ENCODE measurements around the gene PKP1. TPM values are rescaled to one million over a fixed set of nuclear protein-coding genes. Genes with fewer than 3 reads are reported as not detected.

Gene PKP1
- polyA plus RNA-seq, 3 donors, result not detected

GRCh38 chr1:201364808-201365105, 81.5 kb downstream of the PKP1 start:
- Histone ChIP-seq H3K36me3 (replicated peaks in 1 of 2; ENCODE audit: control insufficient read depth in 1 of 2, insufficient read depth in 2 of 2, low read length in 2 of 2) (no peaks in the 10 kb centered on the region), H3K9ac (ENCODE audit: insufficient read depth, low read length, poor library complexity, severe bottlenecking) (no peak overlapping the region), H3K79me2 (ENCODE audit: insufficient read depth, low read length) (no peaks in the 10 kb centered on the region), H3K4me3 (replicated peaks in 1 of 3; ENCODE audit: low read depth in 2 of 3, low read length in 3 of 3) (no peak overlapping the region), H4K20me1 (ENCODE audit: insufficient read depth, low read length) (no peaks in the 10 kb centered on the region), H3K4me2 (replicated peaks; ENCODE audit: extremely low read depth, low read length, poor library complexity, severe bottlenecking) (no peak overlapping the region), H3K27ac (ENCODE audit: low read depth in 1 of 2, low read length in 2 of 2) (no peak overlapping the region), H3K4me1 (ENCODE audit: control insufficient read depth in 1 of 2, insufficient read depth in 2 of 2, low read length in 2 of 2) (no peaks in the 10 kb centered on the region), H3K9me3 (replicated peaks in 1 of 2; ENCODE audit: control insufficient read depth in 1 of 2, insufficient read depth in 1 of 2, low read length in 2 of 2) (no peaks in the 10 kb centered on the region), H3K27me3 (ENCODE audit: control insufficient read depth in 2 of 2, insufficient read depth in 2 of 2, low read length in 2 of 2) (no peaks in the 10 kb centered on the region), H2AFZ (ENCODE audit: insufficient read depth, low read depth, low read length, poor library complexity, severe bottlenecking) (no peak overlapping the region)
- no peak for DNase-seq
- Mint-ChIP-seq H3K4me3 (no peak overlapping the region), H3K27me3 (ENCODE audit: low read depth in 3 of 3) (peaks cover 4 to 14% (median 6%) of the 10 kb centered on the region in 3 donors), H3K36me3 (no peaks in the 10 kb centered on the region), H3K4me1 (no peaks in the 10 kb centered on the region), H3K27ac (no peak overlapping the region), H3K9me3 (peaks cover 0 to 1% (median 0%) of the 10 kb centered on the region in 7 donors)
- 97% methylated on average over 6 of the region's 6 CpGs for WGBS (ENCODE audit: insufficient coverage)
- no peak for TF ChIP-seq CTCF (IDR thresholded peaks at IDR 0.05)
- intact Hi-C loops (cut with micrococcal nuclease), result no loop called here

GRCh38 chr1:201365251-201365650, 81.9 kb downstream of the PKP1 start:
- intact Hi-C loops (cut with micrococcal nuclease), result no loop called here
- Mint-ChIP-seq H3K4me1 (no peaks in the 10 kb centered on the region), H3K36me3 (no peaks in the 10 kb centered on the region), H3K27ac (no peak overlapping the region), H3K4me3 (no peak overlapping the region), H3K9me3 (peaks cover 0 to 1% (median 0%) of the 10 kb centered on the region in 7 donors), H3K27me3 (ENCODE audit: low read depth in 3 of 3) (peaks cover 4 to 14% (median 6%) of the 10 kb centered on the region in 3 donors)
- H3K4me3 ChIP-seq (replicated peaks in 1 of 3; ENCODE audit: low read depth in 2 of 3, low read length in 3 of 3), result no peak overlapping the region
- no peaks in the 10 kb centered on the region for H3K36me3 ChIP-seq (replicated peaks in 1 of 2; ENCODE audit: control insufficient read depth in 1 of 2, insufficient read depth in 2 of 2, low read length in 2 of 2)
- TF ChIP-seq CTCF (IDR thresholded peaks at IDR 0.05), result no peak
- no peak overlapping the region for H3K27ac ChIP-seq (ENCODE audit: low read depth in 1 of 2, low read length in 2 of 2)
- H3K9me3 ChIP-seq (replicated peaks in 1 of 2; ENCODE audit: control insufficient read depth in 1 of 2, insufficient read depth in 1 of 2, low read length in 2 of 2), result no peaks in the 10 kb centered on the region
- no peak overlapping the region for H3K9ac ChIP-seq (ENCODE audit: insufficient read depth, low read length, poor library complexity, severe bottlenecking)
- no peaks in the 10 kb centered on the region for H4K20me1 ChIP-seq (ENCODE audit: insufficient read depth, low read length)
- no peak for DNase-seq
- no peaks in the 10 kb centered on the region for H3K4me1 ChIP-seq (ENCODE audit: control insufficient read depth in 1 of 2, insufficient read depth in 2 of 2, low read length in 2 of 2)
- no peak overlapping the region for H3K4me2 ChIP-seq (replicated peaks; ENCODE audit: extremely low read depth, low read length, poor library complexity, severe bottlenecking)
- WGBS (ENCODE audit: insufficient coverage), result 92% methylated on average over 4 of the region's 11 CpGs
- no peak overlapping the region for H2AFZ ChIP-seq (ENCODE audit: insufficient read depth, low read depth, low read length, poor library complexity, severe bottlenecking)
- H3K27me3 ChIP-seq (ENCODE audit: control insufficient read depth in 2 of 2, insufficient read depth in 2 of 2, low read length in 2 of 2), result no peaks in the 10 kb centered on the region
- H3K79me2 ChIP-seq (ENCODE audit: insufficient read depth, low read length), result no peaks in the 10 kb centered on the region

All from CD14-positive monocyte (primary cell).